GM19463 (cell line): ENCODE measurements around the gene RPS19BP1.

Experiments
- ATAC-seq: cut with Tn5 transposase; IDR thresholded peaks from one replicate; pipeline ENCODE4 v1.9.1; 2021; ENCODE audit warnings: mild to moderate bottlenecking, moderate library complexity; ENCODE audit not compliant: unreplicated experiment

The RPS19BP1 gene, protein sequence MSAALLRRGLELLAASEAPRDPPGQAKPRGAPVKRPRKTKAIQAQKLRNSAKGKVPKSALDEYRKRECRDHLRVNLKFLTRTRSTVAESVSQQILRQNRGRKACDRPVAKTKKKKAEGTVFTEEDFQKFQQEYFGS

DNA sequence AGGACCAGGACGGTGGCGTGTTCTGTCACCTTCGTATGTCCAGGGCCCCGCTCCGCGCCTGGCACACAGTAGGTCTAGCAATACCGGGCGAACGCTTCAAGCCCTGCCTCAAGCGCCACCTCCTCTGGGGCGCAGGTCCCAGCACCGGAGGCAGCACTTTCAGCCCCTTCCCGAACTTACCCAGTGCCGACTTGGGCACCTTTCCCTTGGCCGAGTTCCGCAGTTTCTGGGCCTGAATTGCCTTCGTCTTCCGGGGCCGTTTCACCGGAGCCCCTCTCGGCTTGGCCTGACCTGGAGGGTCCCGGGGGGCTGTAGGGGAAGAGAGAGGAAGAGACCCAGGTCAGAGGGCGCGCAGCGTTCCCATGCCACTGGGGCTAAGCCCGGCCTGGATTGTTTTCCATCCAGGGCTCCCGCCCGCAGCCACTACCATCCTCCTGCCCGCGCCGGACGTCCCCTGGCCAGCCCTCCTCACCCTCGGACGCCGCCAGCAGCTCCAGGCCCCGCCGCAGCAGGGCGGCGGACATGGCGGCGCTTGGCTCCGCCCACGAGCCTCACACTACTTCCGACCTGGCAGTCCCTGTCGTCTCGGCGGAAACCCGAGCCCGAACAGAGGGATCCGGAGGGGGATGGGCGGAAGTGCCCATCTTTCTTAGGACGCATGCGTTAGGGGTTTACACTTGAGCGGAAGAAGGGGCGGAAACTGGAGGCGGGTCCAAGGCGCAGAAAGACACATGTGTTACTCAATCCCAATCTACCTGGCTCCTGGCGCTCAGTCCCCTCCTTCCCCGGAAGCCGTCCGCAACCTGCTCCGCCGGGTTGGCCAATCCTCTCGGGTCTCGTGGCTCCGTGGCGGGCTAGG lies at the start of gene RPS19BP1:
Gene RPS19BP1 (minus strand): TSS at position 534 of the 859 bp plus-strand sequence. CDS start 10 bp downstream, at position 524.
- ATAC-seq = peak; percentile 78

DNA sequence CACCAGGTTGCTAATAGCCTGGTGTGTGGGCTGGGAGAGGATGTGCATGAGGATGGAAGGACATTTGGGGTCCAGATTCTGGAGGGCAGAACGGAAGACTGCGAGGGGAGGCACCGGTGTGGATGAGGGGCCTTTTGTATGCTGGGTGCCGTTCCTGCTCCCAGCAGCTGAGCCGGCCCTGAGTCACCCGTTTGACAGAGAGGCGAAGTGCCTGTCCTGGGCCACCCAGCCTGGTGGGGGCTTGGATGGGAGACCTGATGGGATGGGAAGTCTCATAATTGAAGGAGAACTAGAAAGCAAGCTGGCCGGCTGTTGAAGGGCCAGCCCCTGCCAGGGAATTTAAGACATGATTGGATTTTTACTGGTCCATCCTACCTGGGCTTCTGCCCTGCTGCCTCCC lies 48.8 kb upstream of the RPS19BP1 start:
- no peak for ATAC-seq

DNA sequence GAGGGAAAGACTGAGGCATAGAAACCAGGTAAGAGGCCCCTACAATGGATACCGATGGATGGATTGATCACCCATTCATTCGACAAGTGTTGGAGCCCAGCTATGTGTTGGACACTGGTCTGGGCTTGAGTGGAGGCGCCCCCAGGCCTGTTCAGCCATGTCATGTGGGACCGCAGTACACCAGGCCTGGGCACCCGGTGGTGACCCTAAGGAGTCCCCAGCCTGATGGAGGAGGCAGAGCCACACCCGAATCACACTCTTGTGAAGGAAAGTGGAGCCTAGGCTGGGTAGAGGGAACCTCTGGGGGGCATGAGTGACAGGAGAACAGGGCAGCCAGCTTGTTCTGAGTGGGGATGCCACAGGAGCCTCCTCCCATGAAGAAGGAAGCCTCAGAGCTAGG lies 48.2 kb upstream of the RPS19BP1 start:
- ATAC-seq = no peak

DNA sequence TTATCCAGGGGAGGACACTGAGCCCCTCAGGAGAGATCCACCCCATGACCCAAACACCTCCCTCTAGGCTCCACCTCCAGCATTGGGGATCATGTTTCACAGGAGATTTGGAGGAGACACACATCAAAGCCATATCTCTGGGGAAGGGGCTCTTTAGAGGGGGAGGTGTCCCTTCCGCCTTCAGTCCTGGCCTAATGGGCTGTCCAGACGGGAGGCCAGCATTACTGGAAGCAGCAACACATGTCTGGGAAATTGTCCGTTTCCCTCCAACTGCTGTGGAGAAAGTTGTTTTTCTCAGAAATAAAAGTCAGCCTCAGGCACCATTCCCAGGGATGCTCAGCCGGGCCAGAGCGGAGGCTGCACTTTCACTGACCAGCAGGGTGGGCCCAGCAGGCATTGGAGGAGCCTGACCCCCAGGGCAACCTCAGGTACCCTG lies 47.5 kb upstream of the RPS19BP1 start:
- ATAC-seq = no peak

DNA sequence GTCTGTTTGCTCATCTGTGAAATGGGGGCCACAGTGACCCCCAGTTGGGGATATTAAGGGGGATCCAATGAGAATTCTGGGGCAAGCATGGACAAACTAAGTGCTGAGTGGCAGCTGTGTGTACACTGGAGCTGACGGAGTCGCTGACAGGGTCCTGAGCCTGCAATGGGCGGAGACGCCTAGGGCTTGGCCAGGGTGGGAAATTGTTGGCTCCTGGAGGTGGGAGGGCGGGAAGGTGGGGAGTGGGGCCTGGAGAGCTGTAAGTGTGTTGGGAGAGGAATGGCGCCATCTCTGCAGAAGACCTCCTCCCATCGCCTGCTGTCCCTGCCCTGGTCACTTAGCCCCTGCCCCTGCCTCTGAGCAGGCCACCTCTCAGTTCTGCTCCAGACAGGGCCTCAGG lies 45.4 kb upstream of the RPS19BP1 start:
- ATAC-seq = no peak

DNA sequence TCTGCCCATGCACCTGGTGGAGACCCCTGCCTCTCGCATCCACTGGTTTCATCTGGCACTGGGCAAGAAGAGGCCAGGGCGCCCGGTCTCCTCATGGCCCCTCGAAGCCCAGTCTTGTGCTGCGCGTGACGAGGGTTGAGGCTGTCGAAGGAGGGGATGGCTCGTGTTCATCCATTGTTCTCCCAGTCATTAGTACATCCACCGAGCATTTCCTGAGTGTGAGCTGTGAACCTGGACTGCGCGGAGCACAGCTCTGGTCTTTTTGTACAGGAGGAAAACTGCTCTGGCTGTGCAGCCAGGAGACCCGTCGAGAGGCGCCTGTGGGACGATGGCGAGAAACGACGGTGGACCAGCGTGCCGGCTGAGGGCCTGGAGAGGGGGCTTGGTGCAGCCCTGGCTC lies 44.8 kb upstream of the RPS19BP1 start:
- no peak for ATAC-seq

DNA sequence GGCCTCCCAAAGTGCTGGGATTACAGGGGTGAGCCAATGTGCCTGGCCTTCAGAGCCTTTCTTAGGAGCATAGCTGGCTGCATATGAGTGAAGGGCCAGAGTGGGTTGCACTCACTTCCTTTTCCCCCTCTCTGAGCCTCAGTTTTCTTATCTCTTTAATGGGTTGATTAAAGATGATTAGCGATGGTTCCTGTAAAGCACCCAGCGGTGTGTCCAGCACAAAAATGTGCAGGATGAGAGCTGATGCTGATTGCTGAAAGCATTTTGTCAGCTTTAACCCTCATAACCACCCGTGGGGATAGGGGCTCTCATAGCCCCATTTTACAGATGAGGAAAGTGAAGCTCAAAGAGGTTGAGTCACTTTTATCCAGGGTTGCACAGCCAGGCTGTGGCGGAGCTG lies 43.5 kb upstream of the RPS19BP1 start:
- ATAC-seq = no peak

DNA sequence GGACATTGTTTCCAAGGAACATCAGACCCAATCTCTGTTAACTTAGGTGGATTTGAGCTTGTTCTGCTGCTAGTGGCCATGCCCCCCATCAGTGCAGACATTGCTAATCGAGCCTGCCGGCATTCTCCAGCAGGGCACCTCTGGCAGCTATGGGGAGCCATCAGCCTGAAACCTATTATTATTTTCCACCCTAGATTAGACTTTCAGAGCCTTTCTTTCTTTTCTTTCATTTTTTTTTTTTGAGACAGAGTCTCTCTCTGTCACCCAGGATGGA lies 42.9 kb upstream of the RPS19BP1 start:
- no peak for ATAC-seq

DNA sequence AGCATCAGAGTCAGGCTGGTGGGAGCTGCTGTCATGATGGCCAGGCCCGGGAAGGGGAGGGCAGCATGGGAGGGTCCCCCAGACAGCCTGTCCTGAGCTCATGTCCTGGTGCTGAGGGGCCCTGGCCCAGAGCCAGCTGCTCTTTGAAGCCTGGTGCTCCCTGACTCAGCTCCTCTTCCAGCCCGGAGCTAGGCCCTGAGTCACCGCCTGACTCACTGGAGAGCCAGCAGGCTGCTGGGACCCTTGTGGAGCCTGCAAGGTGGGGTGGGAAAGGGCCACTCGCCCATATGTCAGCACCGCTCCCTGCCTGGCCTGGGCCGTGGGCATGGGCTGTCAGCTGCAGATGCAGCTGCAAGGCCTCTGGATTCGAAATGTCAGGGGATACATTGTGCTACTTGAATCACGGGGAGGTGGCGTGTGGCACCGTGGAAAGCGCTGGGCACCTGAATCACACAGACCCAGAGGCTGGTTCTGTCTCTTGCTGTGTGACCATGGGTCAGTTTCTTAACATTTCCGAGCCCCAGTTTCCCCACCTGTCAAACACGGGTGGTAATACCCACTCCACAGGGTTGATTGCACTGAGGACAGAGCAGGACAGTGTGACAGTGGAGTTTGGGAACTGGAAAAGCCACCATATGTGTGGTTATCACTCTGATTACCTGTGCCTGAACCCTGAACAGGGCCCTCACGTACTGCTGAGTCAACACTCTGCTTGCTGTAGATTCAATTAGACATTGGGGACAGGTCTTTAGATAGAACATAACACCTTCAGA lies 42.4 kb upstream of the RPS19BP1 start:
- ATAC-seq = no peak

DNA sequence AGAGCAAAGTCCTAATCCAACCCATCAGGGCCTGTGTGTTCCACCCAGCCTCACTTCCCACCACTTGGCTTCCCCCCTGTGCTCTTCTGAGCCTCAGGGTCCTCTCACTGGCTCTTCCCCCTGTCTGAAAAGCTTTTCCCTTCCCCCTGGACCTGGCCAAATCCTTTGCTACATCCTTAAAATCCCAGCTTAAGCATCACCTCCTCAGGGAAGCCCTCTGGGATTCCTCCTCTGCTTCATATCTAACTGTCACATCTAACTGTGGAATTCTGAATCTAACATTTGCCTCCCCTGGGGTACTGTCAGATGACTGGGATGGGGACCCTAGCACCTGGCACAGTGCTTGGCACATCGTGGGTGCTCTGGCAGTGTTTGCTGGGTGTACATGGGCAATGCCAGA lies 39.0 kb upstream of the RPS19BP1 start:
- no peak for ATAC-seq

DNA sequence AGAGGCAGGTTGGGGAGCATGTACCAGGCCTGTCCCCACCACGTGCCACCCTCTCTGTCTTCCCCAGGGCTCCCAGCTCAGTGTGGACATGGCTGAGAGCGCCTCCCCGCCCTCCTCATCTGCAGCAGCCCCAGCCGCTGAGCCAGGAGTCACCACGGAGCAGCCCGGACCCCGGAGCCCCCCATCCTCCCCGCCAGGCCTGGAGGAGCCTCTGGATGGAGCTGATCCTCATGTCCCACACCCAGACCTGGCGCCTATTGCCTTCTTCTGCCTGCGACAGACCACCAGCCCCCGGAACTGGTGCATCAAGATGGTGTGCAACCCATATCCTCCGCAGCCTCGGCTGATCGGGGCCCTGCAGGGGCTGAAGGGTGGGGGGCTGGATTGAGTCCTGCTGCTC lies 38.1 kb upstream of the RPS19BP1 start, which contains the start of gene CACNA1I:
Gene CACNA1I (plus strand): TSS at position 89 of the 400 bp plus-strand sequence. CDS start 0 bp downstream, at position 89.
- no peak for ATAC-seq

DNA sequence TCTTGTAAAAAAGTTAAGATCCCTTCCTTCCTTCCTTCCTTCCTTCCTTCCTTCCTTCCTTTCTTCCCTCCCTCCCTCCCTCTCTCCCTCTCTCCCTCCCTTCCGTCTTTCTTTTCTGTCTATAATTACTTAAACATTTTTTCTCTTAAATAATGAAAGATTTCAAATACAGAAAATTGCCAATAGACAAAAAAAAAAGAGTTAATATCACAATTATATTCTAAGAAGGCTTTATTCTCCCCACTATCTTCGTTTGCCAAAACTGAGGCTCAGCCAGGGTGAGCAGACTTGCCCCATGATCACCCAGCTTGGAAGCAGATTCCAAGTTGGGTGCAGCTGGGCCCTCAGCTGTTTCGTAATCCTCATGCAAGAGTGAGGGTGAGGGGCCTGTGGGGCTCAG lies 37.7 kb upstream of the RPS19BP1 start:
- no peak for ATAC-seq

DNA sequence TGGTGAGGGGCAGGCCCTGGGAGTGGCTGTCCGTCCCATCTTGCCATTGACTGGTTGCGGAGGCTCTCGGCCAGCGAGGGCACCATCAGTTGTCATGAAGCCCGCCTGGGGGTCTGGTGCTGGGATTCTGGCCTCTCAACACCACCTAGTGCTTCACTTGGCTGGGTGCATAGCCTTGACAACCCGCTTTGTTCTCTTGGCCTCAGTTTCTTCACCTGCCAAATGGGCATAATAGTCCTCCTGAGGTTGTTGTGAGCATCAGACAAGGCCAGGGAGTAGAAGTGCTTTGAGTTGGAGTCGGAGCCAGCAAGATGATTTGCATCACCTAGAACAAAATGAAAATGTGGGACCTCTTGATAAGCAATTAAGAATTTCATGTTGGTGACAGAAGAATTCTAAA lies 36.5 kb upstream of the RPS19BP1 start:
- no peak for ATAC-seq

DNA sequence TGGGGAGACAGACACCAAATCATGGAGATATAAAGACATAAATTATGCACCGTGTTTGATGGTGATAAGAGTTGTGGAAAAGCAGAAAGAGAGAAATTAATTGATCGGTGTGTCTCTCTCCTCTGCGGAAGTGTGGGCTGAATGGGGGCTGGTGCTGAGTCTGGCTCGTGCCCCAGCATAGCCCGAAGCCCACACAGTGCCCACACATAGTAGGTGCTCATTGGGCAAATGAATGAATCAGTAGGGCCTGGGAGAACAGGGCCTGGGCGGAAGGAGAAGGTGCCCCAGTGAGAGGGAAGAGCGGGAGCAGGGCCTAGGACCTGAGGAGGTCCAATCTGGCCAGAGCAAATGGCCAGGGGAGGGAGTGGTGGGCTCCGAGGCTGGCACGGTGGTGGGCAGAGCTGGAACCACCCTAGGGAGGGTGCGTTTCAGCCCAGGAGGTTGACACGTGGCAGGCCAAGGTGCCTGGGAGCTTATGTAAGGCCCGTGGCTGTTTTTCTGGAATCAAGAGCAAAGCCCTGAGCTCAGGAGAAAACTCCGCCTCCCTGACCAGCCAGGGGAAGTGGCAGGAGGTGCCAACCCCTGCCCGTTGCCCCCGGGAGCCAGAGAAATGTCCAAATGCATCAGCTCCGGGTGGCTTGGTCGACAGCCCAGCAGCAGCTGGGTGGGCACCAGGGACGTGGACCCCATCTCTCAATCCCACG lies 35.9 kb upstream of the RPS19BP1 start:
- no peak for ATAC-seq

DNA sequence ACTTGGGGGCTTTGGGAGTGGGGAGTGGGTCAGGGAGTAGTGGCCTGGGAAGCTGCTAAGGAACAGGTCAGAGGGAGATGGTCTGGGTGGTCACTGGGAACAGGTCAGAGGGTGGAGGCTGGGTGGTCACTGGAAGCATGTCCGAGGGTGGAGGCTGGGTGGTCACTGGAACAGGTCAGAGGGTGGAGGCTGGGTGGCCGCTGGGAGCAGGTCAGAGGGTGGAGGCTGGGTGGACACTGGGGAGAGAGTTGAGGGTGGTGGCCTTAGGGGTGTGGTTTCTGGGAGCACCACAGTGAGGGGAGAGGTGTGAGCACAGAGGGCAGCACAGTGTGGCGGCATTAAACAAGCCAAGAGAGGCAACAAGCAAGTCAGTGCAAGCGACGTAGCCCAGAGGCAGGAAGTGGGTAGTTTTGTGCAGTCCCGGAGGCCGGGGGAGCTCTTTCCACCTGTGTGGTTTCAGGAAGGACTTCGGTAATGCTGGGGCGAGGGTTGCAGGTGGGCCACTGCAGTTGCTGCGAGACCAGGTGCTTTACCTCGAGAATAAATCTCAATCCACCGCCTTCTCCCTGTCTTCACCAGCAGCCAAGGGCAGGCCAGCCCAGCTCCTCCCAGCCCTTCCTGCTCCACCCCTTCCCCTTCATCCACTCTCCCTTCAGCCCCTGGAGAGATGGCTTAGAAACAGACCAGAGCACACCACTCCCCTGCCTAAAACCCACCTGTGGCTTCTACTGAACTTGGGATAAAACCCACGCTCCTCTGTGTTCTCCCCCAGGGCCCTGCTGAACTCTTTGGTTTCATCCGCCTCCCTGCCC lies 34.8 kb upstream of the RPS19BP1 start:
- no peak for ATAC-seq

DNA sequence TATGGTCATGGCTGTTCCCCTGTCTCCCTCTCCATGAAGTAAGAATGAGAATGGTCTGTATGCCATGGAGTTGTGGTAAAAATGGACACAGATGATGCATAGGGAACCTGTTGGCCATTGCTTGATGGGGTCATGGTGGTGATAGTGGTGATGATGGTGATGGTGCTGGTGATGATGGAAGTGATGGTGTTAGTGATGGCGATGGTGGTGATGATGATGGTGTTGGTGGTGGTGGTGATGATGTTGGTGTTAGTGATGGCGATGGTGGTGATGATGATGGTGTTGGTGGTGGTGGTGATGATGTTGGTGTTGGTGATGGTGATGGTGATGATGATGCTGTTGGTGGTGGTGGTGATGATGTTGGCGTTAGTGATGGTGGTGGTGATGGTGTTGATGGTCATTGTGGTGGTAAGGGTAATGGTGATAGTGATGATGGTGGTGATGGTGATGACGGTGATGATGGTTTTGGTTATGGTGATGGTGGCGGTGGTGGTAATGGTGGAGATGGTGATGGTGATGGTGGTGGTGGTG lies 32.9 kb upstream of the RPS19BP1 start:
- no peak for ATAC-seq

DNA sequence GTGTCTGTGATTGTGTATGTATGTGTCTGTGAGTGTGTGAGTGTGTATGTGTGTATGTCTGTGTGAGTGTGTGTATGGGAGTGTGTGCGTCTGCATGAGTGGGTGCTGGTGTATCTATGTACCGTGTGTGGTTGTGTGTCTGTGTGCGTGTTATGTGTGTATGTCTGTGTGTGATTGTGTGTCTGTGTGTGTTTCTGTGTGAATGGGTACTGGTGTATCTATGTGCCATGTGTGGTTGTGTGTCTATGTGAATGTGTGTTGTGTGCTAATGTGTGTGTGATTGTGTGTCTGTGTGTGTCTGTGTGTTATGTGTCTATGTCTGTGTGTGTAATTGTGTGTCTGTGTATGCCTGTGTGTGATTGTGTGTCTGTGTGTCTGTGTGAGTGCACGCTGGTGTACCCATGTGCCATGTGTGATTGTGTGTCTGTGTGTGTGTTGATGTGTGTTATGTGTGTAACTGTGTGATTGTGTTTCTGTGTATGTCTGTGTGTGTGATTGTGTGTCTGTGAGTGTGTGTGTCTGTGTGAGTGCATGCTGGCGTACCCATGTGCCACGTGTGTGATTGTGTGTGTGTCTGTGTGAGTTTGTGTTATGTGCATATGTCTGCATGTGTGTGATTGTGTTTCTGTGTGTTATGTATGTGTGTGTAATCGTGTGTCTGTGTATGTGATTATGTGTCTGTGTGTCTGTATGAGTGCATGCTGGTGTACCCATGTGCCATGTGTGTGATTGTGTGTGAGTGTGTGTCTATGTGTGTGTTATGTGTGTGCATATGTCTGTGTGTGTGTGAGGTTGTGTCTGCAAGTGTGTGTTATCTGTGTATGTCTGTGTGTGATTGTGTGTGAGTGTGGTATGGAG lies 31.3 kb upstream of the RPS19BP1 start:
- ATAC-seq = no peak

DNA sequence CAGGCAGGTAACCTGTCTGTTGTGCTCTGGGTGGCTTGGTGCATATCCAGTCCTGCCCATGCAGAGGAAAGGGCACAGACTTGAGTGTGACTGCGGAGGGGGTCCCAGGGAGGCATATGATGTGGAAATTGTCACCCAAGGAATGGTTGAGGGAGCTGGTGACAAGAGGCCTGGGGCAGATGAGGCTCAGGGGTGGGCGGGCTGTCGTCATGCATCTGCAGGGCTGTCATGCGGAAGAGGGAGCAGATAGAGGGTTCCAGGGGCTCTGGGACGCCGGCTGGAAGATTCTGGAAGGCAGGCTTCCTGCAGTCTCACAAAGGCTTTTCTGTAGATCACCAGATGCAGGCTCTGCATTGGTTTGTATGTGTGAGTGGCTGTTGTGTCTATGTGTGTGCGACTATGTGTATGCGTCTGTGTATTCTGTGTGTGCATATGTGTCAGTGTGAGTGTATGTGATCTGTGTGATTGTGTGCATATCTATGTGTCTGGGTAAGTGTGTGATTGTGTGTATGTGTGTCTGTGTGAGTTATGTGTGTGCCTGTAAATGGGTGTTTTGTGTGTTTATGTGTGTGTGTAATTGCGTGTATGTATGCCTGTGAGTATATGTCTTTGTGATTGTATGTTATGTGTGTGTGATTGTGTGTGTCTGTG lies 30.4 kb upstream of the RPS19BP1 start:
- no peak for ATAC-seq

DNA sequence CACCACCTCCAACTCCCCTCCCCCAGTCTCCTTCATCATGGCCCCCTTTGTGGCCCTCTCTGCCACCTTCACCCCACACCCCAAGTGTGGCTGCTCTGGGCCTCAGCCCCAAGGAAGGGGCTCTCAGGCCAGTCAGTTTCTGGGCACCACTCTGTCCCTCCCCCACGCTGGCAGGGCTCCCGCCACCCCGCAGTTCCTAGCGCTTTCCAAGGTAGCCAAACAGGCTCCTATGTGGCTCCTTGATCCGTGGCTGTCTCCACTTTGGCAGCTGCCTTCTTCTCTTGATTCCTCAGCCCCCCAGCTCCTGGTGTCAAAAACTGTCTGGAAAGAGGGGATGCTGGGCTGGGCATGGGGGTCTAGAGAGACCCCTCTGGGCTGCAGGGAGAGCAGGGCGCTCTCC lies 27.6 kb upstream of the RPS19BP1 start:
- no peak for ATAC-seq
